Measurements from ENCODE around the gene NAV2.
"Not testable (repeated sequence)": the region's sequence is repeated elsewhere in the genome, so short reads cannot be mapped to it uniquely, and the experiment has no call there.

NAV2 gene

GRCh38 chr11:19927403-19927802 is 214.8 kb downstream of the NAV2 start:
- H3K9ac ChIP-seq (ENCODE audit: low read depth, low read length); H3K4me3 ChIP-seq (ENCODE audit: low read length); H3K27me3 ChIP-seq (ENCODE audit: control insufficient read depth, insufficient read depth, low read length); H3K4me2 ChIP-seq (ENCODE audit: low read length); H3K9me3 ChIP-seq (replicated peaks; ENCODE audit: low read length): not testable (repeated sequence)
- Histone ChIP-seq H3K4me1 (ENCODE audit: control insufficient read depth, insufficient read depth, low read length) (peaks cover 60% of the 10 kb centered on the region), H3K36me3 (ENCODE audit: insufficient read depth, low read length) (peaks cover 42% of the 10 kb centered on the region)

- H3K27me3 ChIP-seq (ENCODE audit: control insufficient read depth, insufficient read depth, low read length): no peaks in the 10 kb centered on the region
- no peak overlapping the region for H3K9ac ChIP-seq (ENCODE audit: low read depth, low read length)
- H3K4me1 ChIP-seq (ENCODE audit: control insufficient read depth, insufficient read depth, low read length): peaks cover 54% of the 10 kb centered on the region
- no peak overlapping the region for H3K4me3 ChIP-seq (ENCODE audit: low read length)
- H3K9me3 ChIP-seq (replicated peaks; ENCODE audit: low read length): no peaks in the 10 kb centered on the region
- no peak overlapping the region for H3K4me2 ChIP-seq (ENCODE audit: low read length)
- H3K36me3 ChIP-seq (ENCODE audit: insufficient read depth, low read length): peaks cover 49% of the 10 kb centered on the region
These were observed 216.5 kb downstream of the NAV2 start for GRCh38 chr11:19929147-19929546.

GRCh38 chr11:19929655-19930054 is 217.0 kb downstream of the NAV2 start:
- H3K9me3 ChIP-seq (replicated peaks; ENCODE audit: low read length): no peaks in the 10 kb centered on the region
- peaks cover 49% of the 10 kb centered on the region for H3K36me3 ChIP-seq (ENCODE audit: insufficient read depth, low read length)
- peaks cover 55% of the 10 kb centered on the region for H3K4me1 ChIP-seq (ENCODE audit: control insufficient read depth, insufficient read depth, low read length)

GRCh38 chr11:19931141-19931770 is 218.6 kb downstream of the NAV2 start:
- peak overlapping the region; percentile 46 for H3K9ac ChIP-seq (ENCODE audit: low read depth, low read length)
- no peaks in the 10 kb centered on the region for H3K27me3 ChIP-seq (ENCODE audit: control insufficient read depth, insufficient read depth, low read length)
- peaks cover 68% of the 10 kb centered on the region for H3K4me1 ChIP-seq (ENCODE audit: control insufficient read depth, insufficient read depth, low read length)
- H3K4me2 ChIP-seq (ENCODE audit: low read length): peak overlapping the region; percentile 62
- H3K9me3 ChIP-seq (replicated peaks; ENCODE audit: low read length): no peaks in the 10 kb centered on the region
- H3K4me3 ChIP-seq (ENCODE audit: low read length): no peak overlapping the region
- peaks cover 57% of the 10 kb centered on the region for H3K36me3 ChIP-seq (ENCODE audit: insufficient read depth, low read length)

More at GRCh38 chr11:19929655-19930054, 217.0 kb downstream of the NAV2 start:
- no peaks in the 10 kb centered on the region for H3K27me3 ChIP-seq (ENCODE audit: control insufficient read depth, insufficient read depth, low read length)
- H3K4me2 ChIP-seq (ENCODE audit: low read length): no peak overlapping the region
- no peak overlapping the region for H3K4me3 ChIP-seq (ENCODE audit: low read length)
- no peak overlapping the region for H3K9ac ChIP-seq (ENCODE audit: low read depth, low read length)

DNA sequence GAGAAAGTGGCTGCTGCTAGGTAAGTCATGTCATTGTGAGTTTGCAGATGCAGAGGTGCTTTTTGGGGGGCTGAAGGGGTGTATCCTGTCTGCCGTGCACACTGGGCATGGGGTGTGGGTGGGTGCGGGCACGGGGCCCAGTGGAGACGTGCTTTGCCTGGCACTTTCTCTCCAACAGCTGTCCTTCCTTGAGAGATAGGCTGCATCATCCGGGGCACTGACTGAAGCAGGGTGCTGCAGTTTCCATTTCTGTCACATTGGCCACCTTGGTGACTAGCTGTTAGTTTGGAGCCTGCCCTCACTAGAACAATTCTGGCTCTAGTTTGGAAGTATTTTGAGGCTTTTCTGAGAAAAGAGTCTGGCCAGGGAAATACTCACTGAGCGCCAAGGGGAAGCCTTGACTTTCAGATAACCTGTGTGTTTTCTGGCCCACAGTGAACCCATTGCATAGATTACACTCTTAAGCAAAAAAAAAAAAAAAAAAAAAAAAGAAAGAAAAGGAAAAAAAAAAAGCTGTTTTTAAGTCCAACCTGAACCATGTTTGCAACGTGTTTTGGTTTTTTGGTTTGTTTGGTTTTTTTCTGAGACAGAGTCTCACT is 219.2 kb downstream of the NAV2 start:
- H3K4me1 ChIP-seq (ENCODE audit: control insufficient read depth, insufficient read depth, low read length): peaks cover 68% of the 10 kb centered on the region
- H3K4me2 ChIP-seq (ENCODE audit: low read length): peak overlapping the region; percentile 62
- H3K9me3 ChIP-seq (replicated peaks; ENCODE audit: low read length): no peaks in the 10 kb centered on the region
- H3K9ac ChIP-seq (ENCODE audit: low read depth, low read length): peak overlapping the region; percentile 46
- no peak overlapping the region for H3K4me3 ChIP-seq (ENCODE audit: low read length)
- H3K27me3 ChIP-seq (ENCODE audit: control insufficient read depth, insufficient read depth, low read length): no peaks in the 10 kb centered on the region
- peaks cover 57% of the 10 kb centered on the region for H3K36me3 ChIP-seq (ENCODE audit: insufficient read depth, low read length)

GRCh38 chr11:19933132-19933735 is 220.6 kb downstream of the NAV2 start:
- H3K9me3 ChIP-seq (replicated peaks; ENCODE audit: low read length): no peaks in the 10 kb centered on the region
- H3K4me2 ChIP-seq (ENCODE audit: low read length): no peak overlapping the region
- peaks cover 68% of the 10 kb centered on the region for H3K4me1 ChIP-seq (ENCODE audit: control insufficient read depth, insufficient read depth, low read length)
- H3K9ac ChIP-seq (ENCODE audit: low read depth, low read length): no peak overlapping the region
- peaks cover 61% of the 10 kb centered on the region for H3K36me3 ChIP-seq (ENCODE audit: insufficient read depth, low read length)
- no peaks in the 10 kb centered on the region for H3K27me3 ChIP-seq (ENCODE audit: control insufficient read depth, insufficient read depth, low read length)
- H3K4me3 ChIP-seq (ENCODE audit: low read length): no peak overlapping the region

- no peak overlapping the region for H3K4me2 ChIP-seq (ENCODE audit: low read length)
- no peak overlapping the region for H3K4me3 ChIP-seq (ENCODE audit: low read length)
- no peaks in the 10 kb centered on the region for H3K9me3 ChIP-seq (replicated peaks; ENCODE audit: low read length)
- peak overlapping the region; percentile 2 for H3K9ac ChIP-seq (ENCODE audit: low read depth, low read length)
- peaks cover 61% of the 10 kb centered on the region for H3K36me3 ChIP-seq (ENCODE audit: insufficient read depth, low read length)
- H3K27me3 ChIP-seq (ENCODE audit: control insufficient read depth, insufficient read depth, low read length): no peaks in the 10 kb centered on the region
- peaks cover 62% of the 10 kb centered on the region for H3K4me1 ChIP-seq (ENCODE audit: control insufficient read depth, insufficient read depth, low read length)
These were observed 221.3 kb downstream of the NAV2 start for GRCh38 chr11:19933801-19934488.

GRCh38 chr11:19934828-19935259 is 222.2 kb downstream of the NAV2 start:
- Histone ChIP-seq H3K36me3 (ENCODE audit: insufficient read depth, low read length) (peaks cover 68% of the 10 kb centered on the region), H3K9ac (ENCODE audit: low read depth, low read length) (peak overlapping the region; percentile 50), H3K4me3 (ENCODE audit: low read length) (no peak overlapping the region), H3K4me2 (ENCODE audit: low read length) (peak overlapping the region; percentile 48), H3K27me3 (ENCODE audit: control insufficient read depth, insufficient read depth, low read length) (no peaks in the 10 kb centered on the region), H3K9me3 (replicated peaks; ENCODE audit: low read length) (no peaks in the 10 kb centered on the region), H3K4me1 (ENCODE audit: control insufficient read depth, insufficient read depth, low read length) (peaks cover 53% of the 10 kb centered on the region)

DNA sequence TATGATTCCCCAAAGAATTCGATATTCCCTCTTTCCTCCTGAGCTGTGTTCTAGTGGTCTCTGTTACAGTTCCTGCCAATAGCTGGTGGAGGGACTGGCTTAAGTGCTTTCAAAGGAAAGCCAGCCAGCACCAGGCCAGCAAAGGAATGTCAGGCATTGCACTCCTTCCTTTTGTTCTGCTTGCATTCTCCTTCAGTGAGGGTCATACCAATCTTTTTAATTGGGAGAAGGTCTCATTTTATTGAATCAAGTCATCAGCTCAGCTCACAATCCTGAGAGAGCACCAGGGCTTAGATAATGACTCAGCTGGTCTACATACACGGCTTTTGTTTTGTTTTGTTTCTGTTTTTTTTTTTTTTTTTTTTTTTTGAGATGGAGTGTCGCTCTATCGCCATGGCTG is 222.9 kb downstream of the NAV2 start:
- H3K4me2 ChIP-seq (ENCODE audit: low read length): peak overlapping the region; percentile 48
- H3K36me3 ChIP-seq (ENCODE audit: insufficient read depth, low read length): peaks cover 69% of the 10 kb centered on the region
- H3K9me3 ChIP-seq (replicated peaks; ENCODE audit: low read length): no peaks in the 10 kb centered on the region
- peaks cover 49% of the 10 kb centered on the region for H3K4me1 ChIP-seq (ENCODE audit: control insufficient read depth, insufficient read depth, low read length)
- H3K4me3 ChIP-seq (ENCODE audit: low read length): no peak overlapping the region
- no peaks in the 10 kb centered on the region for H3K27me3 ChIP-seq (ENCODE audit: control insufficient read depth, insufficient read depth, low read length)
- peak overlapping the region; percentile 50 for H3K9ac ChIP-seq (ENCODE audit: low read depth, low read length)

DNA sequence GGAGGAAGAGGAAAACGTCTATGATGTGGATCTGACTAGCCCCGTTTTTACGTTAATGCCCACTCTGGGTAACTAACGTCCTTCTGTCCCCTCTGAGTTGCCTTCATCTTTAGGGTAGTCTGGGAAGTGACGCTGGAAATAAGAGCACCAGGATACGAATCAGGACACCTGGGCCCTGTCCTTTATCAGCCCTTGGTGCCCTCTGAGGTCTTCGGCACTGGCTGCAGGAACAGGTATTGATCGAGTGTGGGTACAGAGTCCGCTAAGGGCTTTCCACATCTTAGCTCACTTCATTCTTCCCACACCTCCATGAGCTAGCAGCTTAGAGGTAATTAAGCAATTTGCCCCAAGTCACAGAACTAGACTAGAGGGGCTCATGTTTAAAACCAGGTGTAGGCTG is 223.8 kb downstream of the NAV2 start:
- H3K4me3 ChIP-seq (ENCODE audit: low read length): no peak overlapping the region
- H3K4me2 ChIP-seq (ENCODE audit: low read length): no peak overlapping the region
- H3K9ac ChIP-seq (ENCODE audit: low read depth, low read length): no peak overlapping the region
- no peaks in the 10 kb centered on the region for H3K27me3 ChIP-seq (ENCODE audit: control insufficient read depth, insufficient read depth, low read length)
- peaks cover 79% of the 10 kb centered on the region for H3K36me3 ChIP-seq (ENCODE audit: insufficient read depth, low read length)
- H3K4me1 ChIP-seq (ENCODE audit: control insufficient read depth, insufficient read depth, low read length): peaks cover 39% of the 10 kb centered on the region
- H3K9me3 ChIP-seq (replicated peaks; ENCODE audit: low read length): no peaks in the 10 kb centered on the region

GRCh38 chr11:19938169-19938856 is 225.7 kb downstream of the NAV2 start:
- H3K27me3 ChIP-seq (ENCODE audit: control insufficient read depth, insufficient read depth, low read length): no peaks in the 10 kb centered on the region
- no peak overlapping the region for H3K9ac ChIP-seq (ENCODE audit: low read depth, low read length)
- H3K4me2 ChIP-seq (ENCODE audit: low read length): no peak overlapping the region
- H3K36me3 ChIP-seq (ENCODE audit: insufficient read depth, low read length): peaks cover 87% of the 10 kb centered on the region
- peaks cover 26% of the 10 kb centered on the region for H3K4me1 ChIP-seq (ENCODE audit: control insufficient read depth, insufficient read depth, low read length)
- H3K9me3 ChIP-seq (replicated peaks; ENCODE audit: low read length): no peaks in the 10 kb centered on the region
- H3K4me3 ChIP-seq (ENCODE audit: low read length): no peak overlapping the region

All from skeletal muscle satellite cell (primary cell).